Endothelial cell of umbilical vein (primary cell): ENCODE data around the gene CDX2. TPM values are rescaled to one million over a fixed set of nuclear protein-coding genes. Genes with fewer than 3 reads are reported as not detected.
A peak's percentile ranks its signal among the peaks of the same experiment; 100 is the strongest.

Experiments
- BruUV-seq: library from RNA; stranded (reverse); fragments of 400-500 nt; replicated peaks from 2 replicates; lab custom pipeline; 2021; lab: Mats Ljungman, UMichigan
- CTCF ChIA-PET: fragments of 300-600, 350-600 bp; sonication (Branson Sonifier 250); formaldehyde crosslinking; loops from one replicate; lab custom pipeline; 2021; ENCODE audit warnings: antibody characterized with exemption, inconsistent platforms; lab: Charles Lee
- POLR2A ChIA-PET: fragments of 300-600, 350-600 bp; sonication (Branson Sonifier 250); formaldehyde crosslinking; loops from one replicate; lab custom pipeline; 2021; ENCODE audit warnings: antibody characterized with exemption, inconsistent platforms; lab: Charles Lee
- DNase-seq: peaks from one replicate; pipeline ENCODE4 v3.0.0-alpha.2; 2011; ENCODE audit warnings: low read depth, low spot score
- FAIRE-seq: peaks from 2 replicates; lab custom pipeline; 2011; peaks lifted over from hg19 to GRCh38; lab: Jason Lieb, UNC
- H2AFZ ChIP-seq: 2 replicates; pipeline ENCODE4 v1.6.0; 2012; ENCODE audit warnings: low read depth, low read length, control low read depth, inconsistent platforms
- H3K27ac ChIP-seq: 2 replicates; pipeline ENCODE4 v1.5.1; 2011; ENCODE audit warnings: low read depth, mild to moderate bottlenecking, control low read depth, low read length, moderate library complexity; ENCODE audit not compliant: insufficient read depth
- H3K27me3 ChIP-seq, 2 experiments: 2 replicates each; pipeline versions ENCODE4 v1.6.0 to v1.6.1; 2011; ENCODE audit warnings: low read length in 2 of 2, mixed read lengths in 1 of 2; ENCODE audit not compliant: control insufficient read depth in 2 of 2, insufficient read depth in 2 of 2
- H3K36me3 ChIP-seq, 2 experiments: 2 replicates in 1 of 2; 3 replicates in 1 of 2; pipeline ENCODE4 v1.5.1; 2011; ENCODE audit warnings: low read length in 2 of 2, mild to moderate bottlenecking in 1 of 2, moderate library complexity in 1 of 2; ENCODE audit not compliant: control insufficient read depth in 2 of 2, insufficient read depth in 2 of 2; ENCODE audit errors: extremely low read depth in 1 of 2
- H3K4me1 ChIP-seq: 3 replicates; pipeline ENCODE4 v1.5.1; 2011; ENCODE audit warnings: mild to moderate bottlenecking, low read length; ENCODE audit not compliant: control insufficient read depth, insufficient read depth; ENCODE audit errors: extremely low read depth
- H3K4me2 ChIP-seq: 2 replicates; pipeline ENCODE4 v1.6.1; 2011; ENCODE audit warnings: low read length, control low read depth, mixed read lengths; ENCODE audit not compliant: insufficient read depth
- H3K4me3 ChIP-seq, 3 experiments: fragments of 200-600 bp in 1 of 3; sonication (generic), shearing (Covaris generic) in 1 of 3; replicated peaks in 1 of 3; 2 replicates each; pipeline ENCODE4 v1.5.1; 2011 to 2016; ENCODE audit warnings: control low read depth in 3 of 3, low read length in 3 of 3, mild to moderate bottlenecking in 2 of 3, inconsistent platforms in 1 of 3, low read depth in 1 of 3, moderate library complexity in 1 of 3; ENCODE audit not compliant: insufficient read depth in 1 of 3
- H3K79me2 ChIP-seq: 2 replicates; pipeline ENCODE4 v1.6.0; 2012; ENCODE audit warnings: low read length, inconsistent platforms; ENCODE audit not compliant: control insufficient read depth, insufficient read depth
- H3K9ac ChIP-seq: replicated peaks from 2 replicates; pipeline ENCODE3; 2011; ENCODE audit warnings: low read length, control low read depth; ENCODE audit not compliant: insufficient read depth; ENCODE audit errors: extremely low read depth
- H3K9me1 ChIP-seq: replicated peaks from 3 replicates; pipeline ENCODE4 v1.6.0; 2011; ENCODE audit warnings: mild to moderate bottlenecking, low read length; ENCODE audit not compliant: control insufficient read depth, insufficient read depth; ENCODE audit errors: extremely low read depth
- H3K9me3 ChIP-seq: replicated peaks from 2 replicates; pipeline ENCODE4 v1.5.1; 2012; ENCODE audit warnings: low read length, inconsistent platforms; ENCODE audit not compliant: control insufficient read depth, insufficient read depth
- H4K20me1 ChIP-seq: replicated peaks from 2 replicates; pipeline ENCODE3; 2011; ENCODE audit warnings: mild to moderate bottlenecking, low read length; ENCODE audit not compliant: control insufficient read depth, insufficient read depth; ENCODE audit errors: extremely low read depth
- EZH2 ChIP-seq: IDR thresholded peaks from 2 replicates; pipeline ENCODE4 v1.6.1; 2012; ENCODE audit warnings: borderline replicate concordance, low read depth, mild to moderate bottlenecking, moderate library complexity, low read length, inconsistent platforms; ENCODE audit not compliant: severe bottlenecking
- FOS ChIP-seq: IDR thresholded peaks from 2 replicates; pipeline ENCODE4 v1.6.1; 2011; ENCODE audit warnings: mild to moderate bottlenecking, low read length, moderate library complexity, borderline replicate concordance; ENCODE audit not compliant: insufficient read depth
- GATA2 ChIP-seq: IDR thresholded peaks from 2 replicates; pipeline ENCODE4 v1.7.0; 2011; ENCODE audit warnings: low read depth, mild to moderate bottlenecking, moderate library complexity, mixed read lengths, low read length; ENCODE audit not compliant: insufficient read length, insufficient read depth
- JUN ChIP-seq: IDR thresholded peaks from 2 replicates; pipeline ENCODE4 v1.6.1; 2011; ENCODE audit warnings: borderline replicate concordance, low read depth; ENCODE audit not compliant: insufficient read length, insufficient read depth
- MAX ChIP-seq: IDR thresholded peaks from 2 replicates; pipeline ENCODE4 v1.6.1; 2011; ENCODE audit not compliant: insufficient read depth, insufficient read length
- MYC ChIP-seq: IDR thresholded peaks from one replicate; pipeline ENCODE4 v1.6.1; 2011; ENCODE audit warnings: mild to moderate bottlenecking, low read depth, low read length
- POLR2A ChIP-seq: IDR thresholded peaks from 2 replicates; pipeline ENCODE4 v1.6.1; 2012; ENCODE audit warnings: low read depth, mild to moderate bottlenecking, control low read depth, low read length
- POLR2AphosphoS5 ChIP-seq: IDR thresholded peaks from 2 replicates; pipeline ENCODE4 v1.6.1; 2012; ENCODE audit warnings: low read depth, mild to moderate bottlenecking, control low read depth, low read length, moderate library complexity; ENCODE audit not compliant: insufficient read depth
- dilution Hi-C: fragments of 300-500 bp; cut with MboI; formaldehyde crosslinking; loops from one replicate; pipeline ENCODE4 v1.15.0; 2019; ENCODE audit warnings: low sequenced_read_pairs; ENCODE audit not compliant: extremely low pct_ligation_motif_present
- intact Hi-C: fragments of 100-400 bp; cut with micrococcal nuclease; formaldehyde crosslinking; loops from one replicate; pipeline ENCODE4 v1.10.0; 2022
- polyA plus RNA-seq, 4 experiments: library from polyadenylated mRNA; depleted of rRNA in 3 of 4; stranded (reverse) in 3 of 4; unstranded in 1 of 4; fragments of >200 nt; gene quantifications; 2 replicates each; pipeline versions ENCODE4 v1.2.1 to v1.2.3, GENCODE V29; 2011 to 2012; ENCODE audit warnings: missing spikeins in 1 of 4
- total RNA-seq: library from RNA; stranded (reverse); gene quantifications from 2 replicates; pipeline ENCODE4 v1.2.3, GENCODE V29; 2021
- TF ChIP-seq, protein P1 (sequence below), 2 donors: IDR thresholded peaks; 1 replicate in 1 of 2; 2 replicates in 1 of 2; pipeline ENCODE4 v1.5.1; 2011; ENCODE audit warnings: low read length in 2 of 2, mild to moderate bottlenecking in 2 of 2, moderate library complexity in 2 of 2, control low read depth in 1 of 2, inconsistent platforms in 1 of 2, low read depth in 1 of 2; ENCODE audit not compliant: insufficient read depth in 1 of 2; ENCODE audit errors: extremely low read depth in 1 of 2

The CDX2 gene
- total and polyA plus RNA-seq, 2 donors (not counting 3 experiments of a cell fraction or from before 2014, with no cell fraction given) = not detected

- TF ChIP-seq EZH2 (peak; percentile 50), MYC (no peak)
- BruUV-seq = no TSS peak
Measured at GRCh38 chr13:27973291-27973690, 4.2 kb upstream of the CDX2 start.

DNA sequence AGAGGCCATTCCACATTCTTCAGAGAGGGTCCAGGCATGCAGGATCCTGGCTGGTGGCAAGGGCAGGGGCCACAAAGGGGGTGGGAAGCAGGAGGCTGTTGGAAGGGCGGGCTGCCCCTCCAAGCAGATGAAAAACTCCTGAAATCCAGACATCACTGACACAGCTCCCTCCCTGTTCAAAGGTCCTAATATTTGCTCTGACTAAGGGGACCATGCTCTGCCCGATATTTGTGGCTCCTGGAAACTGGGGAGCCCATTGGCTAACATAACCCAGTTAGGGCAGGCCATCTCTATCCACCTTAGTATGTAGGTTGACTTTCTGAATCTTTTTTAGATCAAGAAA, 3.3 kb upstream of the CDX2 start:
- Histone ChIP-seq H3K9me1 (no peaks in the 10 kb centered on the region), H3K27ac (no peak overlapping the region), H4K20me1 (no peaks in the 10 kb centered on the region), H3K9ac (no peak overlapping the region), H3K9me3 (no peaks in the 10 kb centered on the region), H3K4me2 (no peak overlapping the region), H3K27me3 (peaks cover 88 to 99% of the 10 kb centered on the region in 2 experiments), H2AFZ (no peak overlapping the region), H3K36me3 (no peaks in the 10 kb centered on the region), H3K79me2 (no peaks in the 10 kb centered on the region), H3K4me3 (no peak overlapping the region), H3K4me1 (no peaks in the 10 kb centered on the region)
- FAIRE-seq = no peak
- TF ChIP-seq MAX = no peak
- TF ChIP-seq JUN = no peak
- TF ChIP-seq POLR2A = no peak
- no peak for TF ChIP-seq EZH2
- no peak for TF ChIP-seq GATA2
- no peak for TF ChIP-seq MYC
- TF ChIP-seq FOS = no peak
- TF ChIP-seq, protein P1, sequence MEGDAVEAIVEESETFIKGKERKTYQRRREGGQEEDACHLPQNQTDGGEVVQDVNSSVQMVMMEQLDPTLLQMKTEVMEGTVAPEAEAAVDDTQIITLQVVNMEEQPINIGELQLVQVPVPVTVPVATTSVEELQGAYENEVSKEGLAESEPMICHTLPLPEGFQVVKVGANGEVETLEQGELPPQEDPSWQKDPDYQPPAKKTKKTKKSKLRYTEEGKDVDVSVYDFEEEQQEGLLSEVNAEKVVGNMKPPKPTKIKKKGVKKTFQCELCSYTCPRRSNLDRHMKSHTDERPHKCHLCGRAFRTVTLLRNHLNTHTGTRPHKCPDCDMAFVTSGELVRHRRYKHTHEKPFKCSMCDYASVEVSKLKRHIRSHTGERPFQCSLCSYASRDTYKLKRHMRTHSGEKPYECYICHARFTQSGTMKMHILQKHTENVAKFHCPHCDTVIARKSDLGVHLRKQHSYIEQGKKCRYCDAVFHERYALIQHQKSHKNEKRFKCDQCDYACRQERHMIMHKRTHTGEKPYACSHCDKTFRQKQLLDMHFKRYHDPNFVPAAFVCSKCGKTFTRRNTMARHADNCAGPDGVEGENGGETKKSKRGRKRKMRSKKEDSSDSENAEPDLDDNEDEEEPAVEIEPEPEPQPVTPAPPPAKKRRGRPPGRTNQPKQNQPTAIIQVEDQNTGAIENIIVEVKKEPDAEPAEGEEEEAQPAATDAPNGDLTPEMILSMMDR (IDR thresholded peaks at IDR 0.05; ENCODE audit: extremely low read depth in 1 of 2, insufficient read depth in 1 of 2, low read depth in 1 of 2, low read length in 2 of 2) = no peak
- TF ChIP-seq POLR2AphosphoS5 = no peak
- ChIA-PET POLR2A (no interaction called here), CTCF (interaction anchor here (1.8 to 3.3 kb wide), 2 partner anchors 12 to 19 kb away, joined by 4 to 11 read pairs (median 7); no protein-coding TSS in a partner anchor)
- dilution Hi-C loops (no loop called here), intact Hi-C loops (no loop called here)
- BruUV-seq = no TSS peak
- DNase-seq = no peak

More at GRCh38 chr13:27973291-27973690, 4.2 kb upstream of the CDX2 start:
- intact Hi-C loops (no loop called here), dilution Hi-C loops (no loop called here)
- DNase-seq (no peak), FAIRE-seq (no peak)
- ChIA-PET CTCF (interaction anchor here (2.1 to 3.3 kb wide), 2 partner anchors 11 to 19 kb away, joined by 7 to 11 read pairs; no protein-coding TSS in a partner anchor), POLR2A (no interaction called here)
- peaks cover 84 to 99% of the 10 kb centered on the region in 2 experiments for H3K27me3 ChIP-seq
- H3K36me3 ChIP-seq = no peaks in the 10 kb centered on the region
- H3K9me3 ChIP-seq = no peaks in the 10 kb centered on the region
- H3K4me1 ChIP-seq = no peaks in the 10 kb centered on the region
- no peak overlapping the region for H3K27ac ChIP-seq
- no peak overlapping the region for H3K4me3 ChIP-seq
- no peaks in the 10 kb centered on the region for H3K79me2 ChIP-seq
- H2AFZ ChIP-seq = no peak overlapping the region
- H3K9ac ChIP-seq = no peak overlapping the region
- no peak overlapping the region for H3K4me2 ChIP-seq
- H3K9me1 ChIP-seq = no peaks in the 10 kb centered on the region
- no peaks in the 10 kb centered on the region for H4K20me1 ChIP-seq
